OCI-LY7 (cell line): Measurements from ENCODE around the gene HINT3. TPM values are rescaled to one million over a fixed set of nuclear protein-coding genes. Genes with fewer than 3 reads are reported as not detected.
"Not testable (repeated sequence)": the region's sequence is repeated elsewhere in the genome, so short reads cannot be mapped to it uniquely, and the experiment has no call there.

Source experiments
- BruUV-seq: library from RNA; stranded (reverse); fragments of 400-500 nt; replicated peaks from 2 replicates; lab custom pipeline; 2021; lab: Mats Ljungman, UMichigan
- CTCF ChIA-PET: fragments of 300-600 bp; sonication (Branson Sonifier 250); formaldehyde crosslinking; loops from one replicate; lab custom pipeline; 2022; ENCODE audit warnings: antibody characterized with exemption; ENCODE audit not compliant: unreplicated experiment; lab: Charles Lee
- POLR2A ChIA-PET: fragments of 300-600 bp; sonication (Branson Sonifier 250); formaldehyde crosslinking; loops from one replicate; lab custom pipeline; 2022; ENCODE audit warnings: antibody characterized with exemption; lab: Charles Lee
- DNase-seq: peaks from one replicate; pipeline ENCODE4 v3.0.0-alpha.2; 2015; ENCODE audit warnings: low spot score
- H2AFZ ChIP-seq: fragments of 200-600 bp; sonication (generic), shearing (Covaris generic); 2 replicates; pipeline ENCODE4 v1.6.1; 2014; ENCODE audit warnings: mild to moderate bottlenecking, antibody characterized with exemption, low read length, moderate library complexity
- H3K27ac ChIP-seq: fragments of 200-600 bp; sonication (generic); 2 replicates; pipeline ENCODE4 v1.5.1; 2014; ENCODE audit warnings: mixed run types, low read depth, mild to moderate bottlenecking, moderate library complexity, low read length, inconsistent platforms; ENCODE audit not compliant: poor library complexity, severe bottlenecking
- H3K36me3 ChIP-seq: fragments of 200-600 bp; sonication (generic); 2 replicates; pipeline ENCODE4 v1.6.1; 2014; ENCODE audit warnings: mild to moderate bottlenecking, antibody characterized with exemption, low read length, moderate library complexity, mixed read lengths; ENCODE audit not compliant: insufficient read depth
- H3K4me1 ChIP-seq: fragments of 200-600 bp; sonication (generic); 2 replicates; pipeline ENCODE4 v1.5.1; 2014; ENCODE audit warnings: mild to moderate bottlenecking, low read length; ENCODE audit not compliant: insufficient read depth, poor library complexity, severe bottlenecking
- H3K4me2 ChIP-seq: fragments of 200-600 bp; sonication (generic); 2 replicates; pipeline ENCODE4 v1.6.1; 2014; ENCODE audit warnings: mild to moderate bottlenecking, low read length
- H3K4me3 ChIP-seq: fragments of 200-600 bp; sonication (generic); 2 replicates; pipeline ENCODE4 v1.5.1; 2014; ENCODE audit warnings: mild to moderate bottlenecking, low read depth, low read length; ENCODE audit not compliant: poor library complexity, severe bottlenecking
- H3K79me2 ChIP-seq: fragments of 200-600 bp; sonication (generic); 2 replicates; pipeline ENCODE4 v1.6.1; 2016; ENCODE audit warnings: low read depth, mild to moderate bottlenecking, low read length, moderate library complexity, mixed read lengths; ENCODE audit not compliant: insufficient read depth
- H3K9me2 ChIP-seq: fragments of 200-600 bp; sonication (generic); 2 replicates; pipeline ENCODE4 v1.6.1; 2016; ENCODE audit warnings: mild to moderate bottlenecking, low read length, mixed read lengths; ENCODE audit not compliant: insufficient read depth
- H3K9me3 ChIP-seq: fragments of 200-600 bp; sonication (generic); 2 replicates; pipeline ENCODE4 v1.6.1; 2014; ENCODE audit warnings: mild to moderate bottlenecking, mixed run types, low read length, mixed read lengths
- H4K20me1 ChIP-seq: fragments of 200-600 bp; sonication (generic); 2 replicates; pipeline ENCODE4 v1.6.1; 2014; ENCODE audit warnings: mild to moderate bottlenecking, antibody characterized with exemption, low read length, moderate library complexity, mixed read lengths; ENCODE audit not compliant: insufficient read depth
- CTCF ChIP-seq: fragments of 200-600 bp; sonication (generic); conservative IDR thresholded peaks from 2 replicates; pipeline ENCODE4 v1.5.1; 2014; ENCODE audit warnings: mild to moderate bottlenecking, antibody characterized with exemption, low read length, moderate library complexity, mixed read lengths
- EZH2phosphoT487 ChIP-seq: fragments of 200-600 bp; sonication (generic); IDR thresholded peaks from 2 replicates; pipeline ENCODE4 v1.6.1; 2018; ENCODE audit warnings: low read depth, borderline replicate concordance, mild to moderate bottlenecking, mixed run types, antibody characterized with exemption, low read length, moderate library complexity, mixed read lengths
- intact Hi-C: fragments of 100-400 bp; cut with micrococcal nuclease; formaldehyde crosslinking; loops from one replicate; pipeline ENCODE4 v1.10.0; 2022; ENCODE audit not compliant: unreplicated experiment
- total RNA-seq, 2 experiments: library from RNA; depleted of rRNA in 1 of 2; stranded (reverse); fragments of >200 nt in 1 of 2; shearing (Covaris generic) in 1 of 2; gene quantifications; 2 replicates each; pipeline ENCODE4 v1.2.3, GENCODE V29; 2014 to 2022

HINT3 gene
- total RNA-seq, 2 experiments from 2014 or later, result 10.4 to 10.6 TPM

GRCh38 chr6:125931733-125932450, 24.7 kb upstream of the HINT3 start:
- ChIA-PET CTCF (no interaction called here), POLR2A (interaction anchor here (0.8 to 1.3 kb wide), 4 partner anchors 9 to 24 kb away, joined by 3 to 8 read pairs (median 6); partner anchors contain the start of gene HINT3)
- Histone ChIP-seq H4K20me1 (no peaks in the 10 kb centered on the region), H3K27ac (no peak overlapping the region), H3K79me2 (no peaks in the 10 kb centered on the region), H3K9me2 (no peaks in the 10 kb centered on the region), H3K4me2 (no peak overlapping the region), H2AFZ (no peak overlapping the region), H3K4me1 (no peaks in the 10 kb centered on the region), H3K4me3 (no peak overlapping the region), H3K36me3 (peaks cover 42% of the 10 kb centered on the region), H3K9me3 (no peaks in the 10 kb centered on the region)
- intact Hi-C loops, result no loop called here
- DNase-seq, result no peak
- no TSS peak for BruUV-seq
- TF ChIP-seq CTCF, result no peak
- TF ChIP-seq EZH2phosphoT487, result no peak

GRCh38 chr6:125932451-125932795, 24.1 kb upstream of the HINT3 start:
- H3K9me3 ChIP-seq, result no peaks in the 10 kb centered on the region
- no peak for DNase-seq
- H3K27ac ChIP-seq, result no peak overlapping the region
- no TSS peak for BruUV-seq
- no peaks in the 10 kb centered on the region for H3K4me1 ChIP-seq
- ChIA-PET POLR2A (interaction anchor here (0.8 to 1.3 kb wide), 6 partner anchors 9 to 137 kb away, joined by 3 to 8 read pairs (median 5); partner anchors contain the start of gene HINT3), CTCF (interaction anchor here (1.1 kb wide), 1 partner anchor 24 kb away, joined by 3 read pairs; no protein-coding TSS in a partner anchor)
- no peaks in the 10 kb centered on the region for H3K79me2 ChIP-seq
- H4K20me1 ChIP-seq, result no peaks in the 10 kb centered on the region
- H3K36me3 ChIP-seq, result peaks cover 38% of the 10 kb centered on the region
- no peak overlapping the region for H3K4me3 ChIP-seq
- no peaks in the 10 kb centered on the region for H3K9me2 ChIP-seq
- TF ChIP-seq CTCF, result no peak
- TF ChIP-seq EZH2phosphoT487, result no peak
- intact Hi-C loops, result no loop called here
- no peak overlapping the region for H3K4me2 ChIP-seq
- H2AFZ ChIP-seq, result no peak overlapping the region

- H3K27ac ChIP-seq, DNase-seq, H3K9me3 ChIP-seq, H3K9me2 ChIP-seq, H2AFZ ChIP-seq, H4K20me1 ChIP-seq, H3K4me1 ChIP-seq, H3K4me3 ChIP-seq, BruUV-seq, intact Hi-C loops, CTCF ChIA-PET, H3K4me2 ChIP-seq, H3K79me2 ChIP-seq: not testable (repeated sequence)
- POLR2A ChIA-PET, result interaction anchor here (1.5 kb wide), 1 partner anchor 8 kb away, joined by 4 read pairs; no protein-coding TSS in a partner anchor
- H3K36me3 ChIP-seq, result peaks cover 12% of the 10 kb centered on the region
Measured at GRCh38 chr6:125935520-125935919, 21.1 kb upstream of the HINT3 start.
